GM12878 (cell line): ENCODE data around the gene SLX4IP. TPM values are rescaled to one million over a fixed set of nuclear protein-coding genes. Genes with fewer than 3 reads are reported as not detected.
A peak's percentile ranks its signal among the peaks of the same experiment; 100 is the strongest.

Experiments used
- ATAC-seq: fragments of 200-7000 bp; cut with Tn5 transposase; 3 replicates; pipeline ENCODE4 v1.9.1; 2020; ENCODE audit warnings: mild to moderate bottlenecking, moderate library complexity
- BruUV-seq: library from RNA; stranded (reverse); fragments of 400-500 nt; replicated peaks from 2 replicates; lab custom pipeline; 2021; lab: Mats Ljungman, UMichigan
- CTCF ChIA-PET: fragments of 300-600 bp; sonication (Branson Sonifier 250); formaldehyde crosslinking; extraction: SDS; loops from one replicate; lab custom pipeline; 2021; ENCODE audit warnings: inconsistent platforms; lab: Yijun Ruan, JAX
- POLR2A ChIA-PET: fragments of 350-600 bp; formaldehyde crosslinking; extraction: SDS; loops from one replicate; lab custom pipeline; 2021; ENCODE audit warnings: inconsistent platforms; lab: Charles Lee
- RAD21 ChIA-PET: fragments of 300-600 bp; sonication (Branson Sonifier 250); formaldehyde crosslinking; loops from one replicate; lab custom pipeline; 2023; ENCODE audit warnings: antibody characterized with exemption; ENCODE audit not compliant: unreplicated experiment; lab: Charles Lee
- SMC1A ChIA-PET: fragments of 300-600 bp; sonication (Branson Sonifier 250); formaldehyde crosslinking; loops from one replicate; lab custom pipeline; 2023; ENCODE audit not compliant: unreplicated experiment, uncharacterized antibody; lab: Charles Lee
- DNase-seq: peaks from one replicate; pipeline ENCODE4 v3.0.0-alpha.2; 2011; ENCODE audit warnings: low read depth, low spot score
- FAIRE-seq: peaks from 3 replicates; lab custom pipeline; 2011; peaks lifted over from hg19 to GRCh38; lab: Jason Lieb, UNC
- H2AFZ ChIP-seq: 2 replicates; pipeline ENCODE4 v1.6.0; 2011; ENCODE audit warnings: low read depth, low read length, control low read depth; ENCODE audit not compliant: control insufficient read depth
- H3K27ac ChIP-seq: 2 replicates; pipeline ENCODE4 v1.5.1; 2011; ENCODE audit warnings: control low read depth; ENCODE audit not compliant: control insufficient read depth, insufficient read depth
- H3K27me3 ChIP-seq, 2 experiments: replicated peaks in 1 of 2; 2 replicates each; pipeline versions ENCODE4 v1.6.0 to v1.6.1; 2011; ENCODE audit warnings: low read length in 1 of 2; ENCODE audit not compliant: control insufficient read depth in 2 of 2, insufficient read depth in 2 of 2
- H3K36me3 ChIP-seq, 2 experiments: 2 replicates each; pipeline ENCODE4 v1.5.1; 2011; ENCODE audit warnings: low read length in 1 of 2; ENCODE audit not compliant: control insufficient read depth in 2 of 2, insufficient read depth in 2 of 2
- H3K4me1 ChIP-seq: 2 replicates; pipeline ENCODE4 v1.6.1; 2011; ENCODE audit warnings: mild to moderate bottlenecking, low read length, moderate library complexity, mixed read lengths; ENCODE audit not compliant: control insufficient read depth, insufficient read depth
- H3K4me2 ChIP-seq: 2 replicates; pipeline ENCODE4 v1.6.0; 2011; ENCODE audit warnings: control low read depth; ENCODE audit not compliant: control insufficient read depth, insufficient read depth
- H3K4me3 ChIP-seq: fragments of 200-600 bp; sonication (generic); 2 replicates; pipeline ENCODE4 v1.5.1; 2016
- H3K79me2 ChIP-seq: 2 replicates; pipeline ENCODE4 v1.6.0; 2011; ENCODE audit warnings: low read length; ENCODE audit not compliant: control insufficient read depth, insufficient read depth
- H3K9ac ChIP-seq: 2 replicates; pipeline ENCODE4 v1.8.0; 2011; ENCODE audit warnings: low read length, control low read depth, mixed read lengths; ENCODE audit not compliant: control insufficient read depth, insufficient read depth
- H3K9me3 ChIP-seq: replicated peaks from 3 replicates; pipeline ENCODE4 v1.5.1; 2011; ENCODE audit warnings: mild to moderate bottlenecking, low read length; ENCODE audit not compliant: control insufficient read depth, insufficient read depth
- H4K20me1 ChIP-seq: 2 replicates; pipeline ENCODE4 v1.6.0; 2011; ENCODE audit not compliant: control insufficient read depth, insufficient read depth
- BACH1 ChIP-seq: fragments of 450-650 bp; IDR thresholded peaks from 2 replicates; pipeline ENCODE4 v1.6.1; 2017; ENCODE audit warnings: mild to moderate bottlenecking, borderline replicate concordance
- CBFB ChIP-seq: IDR thresholded peaks from 2 replicates; pipeline ENCODE4 v1.6.1; 2016; ENCODE audit warnings: antibody characterized with exemption, low read depth
- EZH2 ChIP-seq: IDR thresholded peaks from 2 replicates; pipeline ENCODE4 v1.6.1; 2012; ENCODE audit warnings: low read depth, mild to moderate bottlenecking, control low read depth, inconsistent platforms, low read length, borderline replicate concordance; ENCODE audit not compliant: control insufficient read depth
- HDGF ChIP-seq: fragments of 450-650 bp; IDR thresholded peaks from 2 replicates; pipeline ENCODE4 v1.6.1; 2016; ENCODE audit warnings: antibody characterized with exemption
- MEF2A ChIP-seq: IDR thresholded peaks from 2 replicates; pipeline ENCODE4 v1.6.1; 2011; ENCODE audit warnings: low read depth, mild to moderate bottlenecking, low read length, moderate library complexity; ENCODE audit not compliant: insufficient read depth
- MEF2B ChIP-seq: fragments of 450-650 bp; IDR thresholded peaks from 2 replicates; pipeline ENCODE4 v1.6.1; 2018; ENCODE audit warnings: mild to moderate bottlenecking, moderate library complexity; ENCODE audit not compliant: partially characterized antibody, poor library complexity, severe bottlenecking
- MYC ChIP-seq: IDR thresholded peaks from 2 replicates; pipeline ENCODE4 v1.6.1; 2011; ENCODE audit warnings: mild to moderate bottlenecking, low read length, moderate library complexity, inconsistent platforms; ENCODE audit not compliant: insufficient read depth, insufficient replicate concordance, insufficient read length, severe bottlenecking
- RELA ChIP-seq: fragments of 450-650 bp; IDR thresholded peaks from 2 replicates; pipeline ENCODE4 v1.8.0; 2014; ENCODE audit warnings: borderline replicate concordance; ENCODE audit not compliant: partially characterized antibody
- STAT1 ChIP-seq: fragments of 450-650 bp; conservative IDR thresholded peaks from 2 replicates; pipeline ENCODE4 v1.6.1; 2014; ENCODE audit warnings: antibody characterized with exemption, mild to moderate bottlenecking
- ZSCAN29 ChIP-seq: fragments of 450-650 bp; IDR thresholded peaks from 2 replicates; pipeline ENCODE4 v1.6.1; 2017; ENCODE audit warnings: mild to moderate bottlenecking, moderate library complexity
- whole genome bisulfite sequencing: methylation state at CpG from one replicate; pipeline ENCODE4 v1.1.6; 2016; ENCODE audit warnings: low lambda C conversion rate; ENCODE audit not compliant: insufficient replicate concordance, insufficient coverage; ENCODE audit errors: missing lambda C conversion rate; 5-methylcytosine and 5-hydroxymethylcytosine counted together
- in situ Hi-C: fragments of 300-500 bp; cut with MboI; formaldehyde crosslinking; loops from 9 replicates; pipeline ENCODE4 v1.14.3; 2018; ENCODE audit warnings: mixed read lengths
- intact Hi-C: fragments of 100-400 bp; cut with micrococcal nuclease; formaldehyde crosslinking; loops from one replicate; pipeline ENCODE4 v1.14.2; 2022; ENCODE audit not compliant: unreplicated experiment
- polyA plus RNA-seq, 11 experiments: library from polyadenylated mRNA; depleted of rRNA in 4 of 11; unstranded in 6 of 11; stranded (reverse) in 5 of 11; fragments of >200 nt; fragmentation: Nextera tagmentation in 4 of 11; fragmentation: Illumina TruSeq in 1 of 11; extraction: Ambion mirVana in 4 of 11; extraction: Trizol in 1 of 11; gene quantifications; 1 replicate in 1 of 11; 2 replicates in 10 of 11; pipeline versions ENCODE4 v1.2.1 to v1.2.3, GENCODE V29; 2011 to 2016; ENCODE audit warnings: inconsistent platforms in 2 of 11, missing spikeins in 2 of 11, low read depth in 1 of 11
- total RNA-seq, 4 experiments: library from RNA; depleted of rRNA in 3 of 4; stranded (reverse); fragments of >200 nt in 3 of 4; fragmentation: Illumina TruSeq in 1 of 4; extraction: Trizol in 1 of 4; gene quantifications; 2 replicates each; pipeline versions ENCODE4 v1.2.1 to v1.2.3, GENCODE V29; 2013 to 2021
- TF ChIP-seq, protein P1 (sequence below): fragments of 450-650 bp; IDR thresholded peaks from 2 replicates; pipeline ENCODE4 v1.6.1; 2017; ENCODE audit warnings: mild to moderate bottlenecking, moderate library complexity
- TF ChIP-seq, protein P2 (sequence below): fragments of 450-650 bp; IDR thresholded peaks from 2 replicates; pipeline ENCODE4 v1.6.1; 2018; ENCODE audit warnings: borderline replicate concordance, mild to moderate bottlenecking; ENCODE audit not compliant: partially characterized antibody

The SLX4IP gene
- total and polyA plus RNA-seq, 10 of the 15 experiments (the other 5 are each of a cell fraction or from before 2014, with no cell fraction given) = 2.2 to 11.0 (median 6.3) TPM

DNA sequence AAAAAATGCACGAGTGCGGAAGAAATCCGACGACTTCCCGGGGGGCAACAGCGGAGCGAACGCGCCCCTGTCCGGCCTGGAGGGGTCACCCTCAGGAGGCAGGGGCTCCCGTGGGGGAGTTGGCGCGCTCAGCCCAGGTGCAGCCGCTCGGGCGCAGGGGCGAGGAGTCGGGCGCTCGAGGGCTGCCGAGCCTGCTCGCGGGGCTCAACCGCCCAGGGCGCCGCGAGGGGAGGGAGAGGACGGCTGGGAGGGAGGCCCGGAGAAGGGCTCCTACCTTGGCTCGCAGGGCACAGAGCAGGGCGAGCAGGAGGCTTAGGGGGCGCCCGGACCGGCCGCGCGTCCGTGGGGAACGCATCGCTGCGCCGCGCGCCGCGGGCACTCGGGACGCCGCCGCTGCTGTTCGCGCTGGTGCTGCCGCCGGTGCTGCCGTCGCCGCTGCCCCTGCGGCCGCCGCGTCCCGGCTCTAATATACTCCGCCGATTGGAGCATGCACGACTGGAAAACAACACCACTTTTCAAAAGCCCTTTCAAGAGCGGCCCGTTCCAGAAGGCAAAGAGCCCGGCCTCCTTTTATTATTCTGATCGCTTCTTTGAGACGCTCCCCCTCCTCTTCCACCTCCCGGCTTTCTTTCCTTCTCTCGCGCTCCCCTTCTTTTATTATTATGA, 238.2 kb downstream of the SLX4IP start:
- ChIA-PET RAD21 (interaction anchor here (0.6 to 3.9 kb wide), 6 partner anchors 84 to 594 kb away, joined by 3 to 30 read pairs (median 18); no protein-coding TSS in a partner anchor), CTCF (interaction anchor here (0.7 to 1.8 kb wide), 5 partner anchors 14 to 871 kb away, joined by 3 to 4 read pairs (median 4); no protein-coding TSS in a partner anchor), POLR2A (interaction anchor here (0.7 to 2.1 kb wide), 3 partner anchors 132 to 594 kb away, joined by 3 to 6 read pairs (median 4); no protein-coding TSS in a partner anchor), SMC1A (interaction anchor here (1.6 to 2.3 kb wide), 3 partner anchors 19 to 595 kb away, joined by 4 to 8 read pairs (median 5); no protein-coding TSS in a partner anchor)
- Histone ChIP-seq H3K4me1 (peaks cover 27% of the 10 kb centered on the region), H3K4me3 (peak overlapping the region; percentile 81), H3K36me3 (no peaks in the 10 kb centered on the region; a peak in 1 of 4 replicates), H3K9me3 (no peaks in the 10 kb centered on the region), H3K4me2 (peak overlapping the region; percentile 32), H3K79me2 (peaks cover 10% of the 10 kb centered on the region), H2AFZ (peak overlapping the region; percentile 33), H3K9ac (peak overlapping the region; percentile 62), H3K27ac (peak overlapping the region; percentile 16; the same call in 1 of the 2 replicates), H3K27me3 (peaks cover 0 to 5% of the 10 kb centered on the region in 2 experiments; a peak in 2 of 4 replicates), H4K20me1 (no peaks in the 10 kb centered on the region)
- WGBS = under 1% methylated on average over 60 of the region's 73 CpGs
- in situ Hi-C loops (loop anchor here (5.0 to 10.0 kb wide), 2 partner anchors 599 to 871 kb away; no protein-coding TSS in a partner anchor), intact Hi-C loops (loop anchor here (5.0 to 10.0 kb wide), 5 partner anchors 199 to 731 kb away; no protein-coding TSS in a partner anchor)
- DNase-seq = no peak
- TSS peak; percentile 74 for BruUV-seq
- ATAC-seq = peak; percentile 0
- FAIRE-seq = no peak
- TF ChIP-seq MEF2B (no peak), MEF2A (no peak), CBFB (no peak), STAT1 (no peak), HDGF (no peak), RELA (no peak), MYC (peak; percentile 34), BACH1 (no peak), EZH2 (no peak), ZSCAN29 (no peak)
- TF ChIP-seq, protein P1, sequence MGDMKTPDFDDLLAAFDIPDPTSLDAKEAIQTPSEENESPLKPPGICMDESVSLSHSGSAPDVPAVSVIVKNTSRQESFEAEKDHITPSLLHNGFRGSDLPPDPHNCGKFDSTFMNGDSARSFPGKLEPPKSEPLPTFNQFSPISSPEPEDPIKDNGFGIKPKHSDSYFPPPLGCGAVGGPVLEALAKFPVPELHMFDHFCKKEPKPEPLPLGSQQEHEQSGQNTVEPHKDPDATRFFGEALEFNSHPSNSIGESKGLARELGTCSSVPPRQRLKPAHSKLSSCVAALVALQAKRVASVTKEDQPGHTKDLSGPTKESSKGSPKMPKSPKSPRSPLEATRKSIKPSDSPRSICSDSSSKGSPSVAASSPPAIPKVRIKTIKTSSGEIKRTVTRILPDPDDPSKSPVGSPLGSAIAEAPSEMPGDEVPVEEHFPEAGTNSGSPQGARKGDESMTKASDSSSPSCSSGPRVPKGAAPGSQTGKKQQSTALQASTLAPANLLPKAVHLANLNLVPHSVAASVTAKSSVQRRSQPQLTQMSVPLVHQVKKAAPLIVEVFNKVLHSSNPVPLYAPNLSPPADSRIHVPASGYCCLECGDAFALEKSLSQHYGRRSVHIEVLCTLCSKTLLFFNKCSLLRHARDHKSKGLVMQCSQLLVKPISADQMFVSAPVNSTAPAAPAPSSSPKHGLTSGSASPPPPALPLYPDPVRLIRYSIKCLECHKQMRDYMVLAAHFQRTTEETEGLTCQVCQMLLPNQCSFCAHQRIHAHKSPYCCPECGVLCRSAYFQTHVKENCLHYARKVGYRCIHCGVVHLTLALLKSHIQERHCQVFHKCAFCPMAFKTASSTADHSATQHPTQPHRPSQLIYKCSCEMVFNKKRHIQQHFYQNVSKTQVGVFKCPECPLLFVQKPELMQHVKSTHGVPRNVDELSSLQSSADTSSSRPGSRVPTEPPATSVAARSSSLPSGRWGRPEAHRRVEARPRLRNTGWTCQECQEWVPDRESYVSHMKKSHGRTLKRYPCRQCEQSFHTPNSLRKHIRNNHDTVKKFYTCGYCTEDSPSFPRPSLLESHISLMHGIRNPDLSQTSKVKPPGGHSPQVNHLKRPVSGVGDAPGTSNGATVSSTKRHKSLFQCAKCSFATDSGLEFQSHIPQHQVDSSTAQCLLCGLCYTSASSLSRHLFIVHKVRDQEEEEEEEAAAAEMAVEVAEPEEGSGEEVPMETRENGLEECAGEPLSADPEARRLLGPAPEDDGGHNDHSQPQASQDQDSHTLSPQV = no peak
- TF ChIP-seq, protein P2, sequence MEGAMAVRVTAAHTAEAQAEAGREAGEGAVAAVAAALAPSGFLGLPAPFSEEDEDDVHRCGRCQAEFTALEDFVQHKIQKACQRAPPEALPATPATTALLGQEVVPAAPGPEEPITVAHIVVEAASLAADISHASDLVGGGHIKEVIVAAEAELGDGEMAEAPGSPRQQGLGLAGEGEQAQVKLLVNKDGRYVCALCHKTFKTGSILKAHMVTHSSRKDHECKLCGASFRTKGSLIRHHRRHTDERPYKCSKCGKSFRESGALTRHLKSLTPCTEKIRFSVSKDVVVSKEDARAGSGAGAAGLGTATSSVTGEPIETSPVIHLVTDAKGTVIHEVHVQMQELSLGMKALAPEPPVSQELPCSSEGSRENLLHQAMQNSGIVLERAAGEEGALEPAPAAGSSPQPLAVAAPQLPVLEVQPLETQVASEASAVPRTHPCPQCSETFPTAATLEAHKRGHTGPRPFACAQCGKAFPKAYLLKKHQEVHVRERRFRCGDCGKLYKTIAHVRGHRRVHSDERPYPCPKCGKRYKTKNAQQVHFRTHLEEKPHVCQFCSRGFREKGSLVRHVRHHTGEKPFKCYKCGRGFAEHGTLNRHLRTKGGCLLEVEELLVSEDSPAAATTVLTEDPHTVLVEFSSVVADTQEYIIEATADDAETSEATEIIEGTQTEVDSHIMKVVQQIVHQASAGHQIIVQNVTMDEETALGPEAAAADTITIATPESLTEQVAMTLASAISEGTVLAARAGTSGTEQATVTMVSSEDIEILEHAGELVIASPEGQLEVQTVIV = no peak
